DND-41 (cell line): ENCODE measurements around the gene BORCS5.

Experiments used
- CTCF ChIP-seq: IDR thresholded peaks from 2 replicates; pipeline ENCODE4 v1.5.1; 2012; ENCODE audit warnings: borderline replicate concordance, low read length, moderate library complexity, mild to moderate bottlenecking; ENCODE audit not compliant: poor library complexity, severe bottlenecking; ENCODE audit errors: extremely low read depth
- EZH2 ChIP-seq: IDR thresholded peaks from 3 replicates; pipeline ENCODE4 v1.6.1; 2012; ENCODE audit warnings: borderline replicate concordance, low read depth, mild to moderate bottlenecking, moderate library complexity, low read length, inconsistent platforms; ENCODE audit not compliant: severe bottlenecking

- TF ChIP-seq CTCF, result no peak
- TF ChIP-seq EZH2, result no peak
Measured at GRCh38 chr12:12482150-12482761, 125.4 kb downstream of the BORCS5 start.
